HG03103 (cell line): Measurements from ENCODE around the gene SLC35F3.

Source experiments
- ATAC-seq: cut with Tn5 transposase; IDR thresholded peaks from one replicate; pipeline ENCODE4 v1.9.1; 2021; ENCODE audit warnings: low read depth; ENCODE audit not compliant: unreplicated experiment

Gene SLC35F3

DNA sequence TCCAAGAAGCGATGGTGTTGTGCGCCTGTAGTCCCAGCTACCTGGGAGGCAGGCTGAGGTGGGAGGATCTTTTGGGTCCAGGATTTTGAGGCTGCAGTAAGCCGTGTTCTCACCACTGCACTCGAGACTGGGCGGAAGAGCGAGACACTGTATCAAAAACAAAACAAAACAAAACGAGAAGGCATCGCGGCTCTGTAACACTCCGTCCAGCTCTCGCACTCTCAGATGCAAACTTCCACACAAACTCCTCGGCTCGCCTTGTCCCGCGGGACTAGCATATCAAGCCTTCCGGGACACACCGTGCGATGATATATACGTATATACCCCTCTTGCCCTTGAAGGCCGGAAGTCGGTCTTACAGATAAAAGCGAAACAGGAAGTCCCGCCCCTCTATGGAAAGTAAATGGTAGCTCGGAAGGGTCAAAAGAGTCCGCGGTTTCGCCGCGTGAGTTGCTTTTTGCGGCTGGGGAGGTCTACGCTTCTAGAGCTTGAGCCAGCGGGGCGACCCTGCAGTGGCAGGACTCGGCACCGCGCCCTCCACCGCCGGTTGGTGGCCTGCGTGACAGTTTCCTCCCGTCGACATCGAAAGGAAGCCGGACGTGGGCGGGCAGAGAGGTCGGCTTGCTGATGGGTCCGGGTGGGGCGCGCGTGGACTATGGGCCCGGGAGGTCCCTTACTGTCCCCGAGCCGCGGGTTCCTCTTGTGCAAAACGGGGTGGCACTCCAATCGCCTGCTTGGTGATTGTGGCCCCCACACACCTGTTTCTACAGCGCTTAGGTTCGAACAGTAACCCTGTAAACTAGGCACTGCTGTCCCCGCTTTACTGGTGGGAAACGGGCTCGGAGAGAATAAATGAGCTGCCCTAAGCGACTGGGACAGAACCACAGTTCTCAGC is 468.8 kb downstream of the SLC35F3 start, which contains the start of gene COA6:
Gene COA6 (plus strand): TSS at position 393 of the 895 bp plus-strand sequence. CDS start 11 bp downstream, at position 404.
- peak; percentile 86 for ATAC-seq

DNA sequence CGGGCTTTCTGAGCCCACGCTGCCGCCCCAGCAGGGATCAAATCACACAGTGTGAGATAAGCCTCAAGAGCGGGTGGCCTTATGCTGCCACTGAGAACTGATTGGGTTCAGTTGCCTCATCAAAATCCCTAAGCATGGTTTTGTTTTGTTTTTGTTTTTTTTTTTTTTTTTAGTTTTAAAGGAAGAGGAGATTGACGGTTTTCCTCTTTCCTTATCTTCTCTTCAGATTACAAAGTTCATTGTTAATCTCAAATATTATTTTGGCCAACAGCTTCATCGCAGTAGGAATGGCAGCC is 469.4 kb downstream of the SLC35F3 start:
- ATAC-seq, result peak; percentile 10
